ENCODE results near the gene CNTNAP2. TPM values are rescaled to one million over a fixed set of nuclear protein-coding genes. Genes with fewer than 3 reads are reported as not detected.

The CNTNAP2 gene
- total and polyA plus RNA-seq, 9 of the 15 experiments (the other 6 are each of a cell fraction or from before 2014, with no cell fraction given) = 0.04 to 0.62 (median 0.09) TPM; not detected in 4

DNA sequence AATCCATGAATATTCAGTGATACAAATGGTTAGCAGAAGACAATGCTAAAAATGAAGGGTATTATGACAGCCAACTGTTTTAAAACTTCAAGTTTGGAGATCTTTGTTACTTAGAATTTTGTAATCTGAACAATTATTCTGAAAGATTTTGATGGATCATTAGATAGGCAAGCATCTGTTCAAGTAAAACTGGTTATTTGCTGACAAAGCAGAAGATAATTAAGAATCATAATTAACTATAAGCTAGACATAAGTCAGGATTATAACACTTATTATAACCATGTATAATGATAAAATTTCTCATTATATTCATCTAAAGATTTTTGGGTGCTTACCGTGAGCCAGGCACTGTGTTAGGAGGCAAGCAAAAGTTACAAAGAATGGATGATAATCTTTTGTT is 1145.1 kb downstream of the CNTNAP2 start:
- Histone ChIP-seq H4K20me1 (replicated peaks; ENCODE audit: control insufficient read depth, insufficient read depth, low read length) (no peaks in the 10 kb centered on the region), H3K9ac (ENCODE audit: insufficient read depth in 1 of 2, low read depth in 2 of 2, low read length in 2 of 2) (no peak overlapping the region), H3K36me3 (ENCODE audit: control insufficient read depth, insufficient read depth, low read length) (no peaks in the 10 kb centered on the region), H3K79me2 (ENCODE audit: control insufficient read depth, insufficient read depth, low read length) (no peaks in the 10 kb centered on the region), H3K4me2 (ENCODE audit: insufficient read depth, low read length) (no peak overlapping the region), H3K4me3 (no peak overlapping the region), H3K9me3 (replicated peaks; ENCODE audit: control insufficient read depth, insufficient read depth, low read depth, low read length) (no peaks in the 10 kb centered on the region), H2AFZ (ENCODE audit: low read depth, low read length) (no peak overlapping the region), H3K27ac (ENCODE audit: extremely low read depth, low read depth, low read length) (no peak overlapping the region), H3K9me1 (ENCODE audit: control insufficient read depth, insufficient read depth, low read length) (no peaks in the 10 kb centered on the region), H3K4me1 (replicated peaks in 1 of 2; ENCODE audit: control insufficient read depth in 2 of 2, insufficient read depth in 2 of 2, low read length in 2 of 2) (no peaks in the 10 kb centered on the region), H3K27me3 (ENCODE audit: control insufficient read depth in 2 of 2, insufficient read depth in 2 of 2, low read length in 2 of 2) (no peaks in the 10 kb centered on the region)
- DNase-seq (ENCODE audit: extremely low read depth in 1 of 4, low spot score in 3 of 4) (no peak), ATAC-seq (no peak), FAIRE-seq (no peak)
- POLR2A ChIA-PET = no interaction called here
- CTCF ChIA-PET (ENCODE audit: low intra/inter-chr PET ratio) = no interaction called here
- TF ChIP-seq MAFK (IDR thresholded peaks at IDR 0.05; ENCODE audit: low read length) = peak; percentile 40; the same call in 1 of the 2 replicates
- TF ChIP-seq MAFG (tag; conservative IDR thresholded peaks at IDR 0.05) = peak; percentile 50; the same call in 1 of the 2 replicates
- TF ChIP-seq ZNF316 (IDR thresholded peaks at IDR 0.05) = peak; percentile 76
- TF ChIP-seq MBD2 (IDR thresholded peaks at IDR 0.05; ENCODE audit: borderline replicate concordance, low read depth) = no peak
- peak; percentile 60; the same call in 1 of the 2 replicates for TF ChIP-seq MAFF (IDR thresholded peaks at IDR 0.05; ENCODE audit: low read length)
- no peak for TF ChIP-seq JUN (IDR thresholded peaks at IDR 0.05; ENCODE audit: borderline replicate concordance, low read depth, low read length)
- TF ChIP-seq JUN (CRISPR knock-in tag; IDR thresholded peaks at IDR 0.05; ENCODE audit: borderline replicate concordance) = no peak
- 0 out of 2 replicates have a peak, but pooled peaks have one; percentile 10 for TF ChIP-seq C11orf30 (IDR thresholded peaks at IDR 0.05; ENCODE audit: low read depth)
- BruUV-seq (replicated peaks) = no TSS peak
- 0% methylated on average over 1 of the region's 1 CpG for WGBS (ENCODE audit: insufficient coverage, low coverage, missing lambda C conversion rate)
- intact Hi-C loops (cut with micrococcal nuclease) (no loop called here), in situ Hi-C loops (cut with MboI) (no loop called here)

DNA sequence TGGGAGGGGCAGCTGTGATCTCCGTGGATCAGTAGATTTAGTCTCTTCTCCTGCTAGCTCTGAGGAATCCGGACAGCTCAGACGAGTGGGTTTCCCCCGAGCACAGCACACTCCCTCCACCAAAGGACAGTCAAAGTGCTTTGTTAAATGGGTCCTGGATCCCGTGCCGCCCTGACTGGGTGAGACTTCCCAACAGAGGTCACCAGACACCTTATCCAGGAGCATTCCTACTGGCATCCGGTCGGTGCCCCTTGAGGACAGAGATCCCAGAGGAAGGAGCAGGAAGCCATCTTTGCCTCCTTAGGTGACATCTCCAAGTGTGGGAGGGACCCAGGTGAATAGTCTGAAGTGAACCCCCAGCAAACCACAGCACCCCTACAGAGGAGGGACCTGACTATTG is 1148.9 kb downstream of the CNTNAP2 start:
- no peaks in the 10 kb centered on the region for H4K20me1 ChIP-seq (replicated peaks; ENCODE audit: control insufficient read depth, insufficient read depth, low read length)
- no peaks in the 10 kb centered on the region for H3K9me1 ChIP-seq (ENCODE audit: control insufficient read depth, insufficient read depth, low read length)
- CTCF ChIA-PET (ENCODE audit: low intra/inter-chr PET ratio) = no interaction called here
- H3K4me3 ChIP-seq = no peak overlapping the region
- intact Hi-C loops (cut with micrococcal nuclease) = no loop called here
- no TSS peak for BruUV-seq (replicated peaks)
- H3K36me3 ChIP-seq (ENCODE audit: control insufficient read depth, insufficient read depth, low read length) = no peaks in the 10 kb centered on the region
- FAIRE-seq = no peak
- no peak for DNase-seq (ENCODE audit: extremely low read depth in 1 of 4, low spot score in 3 of 4)
- no peak overlapping the region for H3K4me2 ChIP-seq (ENCODE audit: insufficient read depth, low read length)
- POLR2A ChIA-PET = no interaction called here
- no peaks in the 10 kb centered on the region for H3K27me3 ChIP-seq (ENCODE audit: control insufficient read depth in 2 of 2, insufficient read depth in 2 of 2, low read length in 2 of 2)
- H3K9ac ChIP-seq (ENCODE audit: insufficient read depth in 1 of 2, low read depth in 2 of 2, low read length in 2 of 2) = no peak overlapping the region
- ATAC-seq = no peak
- WGBS (ENCODE audit: insufficient coverage, low coverage, missing lambda C conversion rate) = under 1% methylated on average over 8 of the region's 8 CpGs
- in situ Hi-C loops (cut with MboI) = no loop called here
- no peak overlapping the region for H3K27ac ChIP-seq (ENCODE audit: extremely low read depth, low read depth, low read length)
- no peak overlapping the region for H2AFZ ChIP-seq (ENCODE audit: low read depth, low read length)
- H3K4me1 ChIP-seq (replicated peaks in 1 of 2; ENCODE audit: control insufficient read depth in 2 of 2, insufficient read depth in 2 of 2, low read length in 2 of 2) = no peaks in the 10 kb centered on the region
- no peaks in the 10 kb centered on the region for H3K79me2 ChIP-seq (ENCODE audit: control insufficient read depth, insufficient read depth, low read length)
- no peaks in the 10 kb centered on the region for H3K9me3 ChIP-seq (replicated peaks; ENCODE audit: control insufficient read depth, insufficient read depth, low read depth, low read length)
- TF ChIP-seq RBM39 (optimal IDR thresholded peaks at IDR 0.05; ENCODE audit: low read depth, low read length) (no peak), TAF9B (IDR thresholded peaks at IDR 0.05; ENCODE audit: partially characterized antibody) (no peak), BRD4 (IDR thresholded peaks at IDR 0.05) (no peak), ATF7 (IDR thresholded peaks at IDR 0.05) (no peak)
- TF ChIP-seq, protein P1, sequence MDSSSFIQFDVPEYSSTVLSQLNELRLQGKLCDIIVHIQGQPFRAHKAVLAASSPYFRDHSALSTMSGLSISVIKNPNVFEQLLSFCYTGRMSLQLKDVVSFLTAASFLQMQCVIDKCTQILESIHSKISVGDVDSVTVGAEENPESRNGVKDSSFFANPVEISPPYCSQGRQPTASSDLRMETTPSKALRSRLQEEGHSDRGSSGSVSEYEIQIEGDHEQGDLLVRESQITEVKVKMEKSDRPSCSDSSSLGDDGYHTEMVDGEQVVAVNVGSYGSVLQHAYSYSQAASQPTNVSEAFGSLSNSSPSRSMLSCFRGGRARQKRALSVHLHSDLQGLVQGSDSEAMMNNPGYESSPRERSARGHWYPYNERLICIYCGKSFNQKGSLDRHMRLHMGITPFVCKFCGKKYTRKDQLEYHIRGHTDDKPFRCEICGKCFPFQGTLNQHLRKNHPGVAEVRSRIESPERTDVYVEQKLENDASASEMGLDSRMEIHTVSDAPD (CRISPR knock-in tag; IDR thresholded peaks at IDR 0.05) = no peak
- TF ChIP-seq, protein P2, sequence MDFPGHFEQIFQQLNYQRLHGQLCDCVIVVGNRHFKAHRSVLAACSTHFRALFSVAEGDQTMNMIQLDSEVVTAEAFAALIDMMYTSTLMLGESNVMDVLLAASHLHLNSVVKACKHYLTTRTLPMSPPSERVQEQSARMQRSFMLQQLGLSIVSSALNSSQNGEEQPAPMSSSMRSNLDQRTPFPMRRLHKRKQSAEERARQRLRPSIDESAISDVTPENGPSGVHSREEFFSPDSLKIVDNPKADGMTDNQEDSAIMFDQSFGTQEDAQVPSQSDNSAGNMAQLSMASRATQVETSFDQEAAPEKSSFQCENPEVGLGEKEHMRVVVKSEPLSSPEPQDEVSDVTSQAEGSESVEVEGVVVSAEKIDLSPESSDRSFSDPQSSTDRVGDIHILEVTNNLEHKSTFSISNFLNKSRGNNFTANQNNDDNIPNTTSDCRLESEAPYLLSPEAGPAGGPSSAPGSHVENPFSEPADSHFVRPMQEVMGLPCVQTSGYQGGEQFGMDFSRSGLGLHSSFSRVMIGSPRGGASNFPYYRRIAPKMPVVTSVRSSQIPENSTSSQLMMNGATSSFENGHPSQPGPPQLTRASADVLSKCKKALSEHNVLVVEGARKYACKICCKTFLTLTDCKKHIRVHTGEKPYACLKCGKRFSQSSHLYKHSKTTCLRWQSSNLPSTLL (IDR thresholded peaks at IDR 0.05) = no peak
- TF ChIP-seq, protein P3, sequence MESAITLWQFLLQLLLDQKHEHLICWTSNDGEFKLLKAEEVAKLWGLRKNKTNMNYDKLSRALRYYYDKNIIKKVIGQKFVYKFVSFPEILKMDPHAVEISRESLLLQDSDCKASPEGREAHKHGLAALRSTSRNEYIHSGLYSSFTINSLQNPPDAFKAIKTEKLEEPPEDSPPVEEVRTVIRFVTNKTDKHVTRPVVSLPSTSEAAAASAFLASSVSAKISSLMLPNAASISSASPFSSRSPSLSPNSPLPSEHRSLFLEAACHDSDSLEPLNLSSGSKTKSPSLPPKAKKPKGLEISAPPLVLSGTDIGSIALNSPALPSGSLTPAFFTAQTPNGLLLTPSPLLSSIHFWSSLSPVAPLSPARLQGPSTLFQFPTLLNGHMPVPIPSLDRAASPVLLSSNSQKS (CRISPR knock-in tag; IDR thresholded peaks at IDR 0.05) = no peak
